Measurements from ENCODE around the gene TFCP2L1. TPM values are rescaled to one million over a fixed set of nuclear protein-coding genes. Genes with fewer than 3 reads are reported as not detected.

Gene TFCP2L1
- total and polyA plus RNA-seq, 2 experiments from 2014 or later, result 0.94 to 6.4 TPM

- Mint-ChIP-seq H3K4me1 (peaks cover 2% of the 10 kb centered on the region; the same call in 1 of the 3 replicates), H3K4me3 (no peak overlapping the region), H3K27me3 (ENCODE audit: insufficient read depth, low read depth, poor library complexity) (no peaks in the 10 kb centered on the region), H3K36me3 (ENCODE audit: low read depth) (no peaks in the 10 kb centered on the region), H3K9me3 (no peaks in the 10 kb centered on the region), H3K27ac (no peak overlapping the region)
- Histone ChIP-seq H2AFZ (no peak overlapping the region), H3K27me3 (ENCODE audit: insufficient read depth) (no peaks in the 10 kb centered on the region), H3K36me3 (ENCODE audit: insufficient read depth) (no peaks in the 10 kb centered on the region), H3K27ac (ENCODE audit: low read depth) (no peak overlapping the region), H3K4me1 (ENCODE audit: insufficient read depth) (no peaks in the 10 kb centered on the region), H3K9me2 (ENCODE audit: insufficient read depth) (no peaks in the 10 kb centered on the region), H3K4me3 (no peak overlapping the region), H4K20me1 (replicated peaks; ENCODE audit: insufficient read depth) (peaks cover 4% of the 10 kb centered on the region; the same call in 1 of the 2 replicates), H3F3A (replicated peaks; ENCODE audit: low read depth) (no peaks in the 10 kb centered on the region), H3K79me2 (replicated peaks; ENCODE audit: insufficient read depth) (no peaks in the 10 kb centered on the region), H3K4me2 (no peak overlapping the region)
- ATAC-seq, result no peak
- TF ChIP-seq ZNF331 (CRISPR knock-in tag; IDR thresholded peaks at IDR 0.05; ENCODE audit: low read depth) (no peak), ZNF114 (CRISPR knock-in tag; IDR thresholded peaks at IDR 0.05) (no peak), ZNF462 (CRISPR knock-in tag; IDR thresholded peaks at IDR 0.05) (no peak), CREB1 (CRISPR knock-in tag; IDR thresholded peaks at IDR 0.05; ENCODE audit: low read depth) (no peak), CTCF (conservative IDR thresholded peaks at IDR 0.05; ENCODE audit: low read depth in 2 of 2) (no peak)
- no peak for DNase-seq (ENCODE audit: low spot score)
Observed at GRCh38 chr2:121273116-121273515, 11.9 kb downstream of the TFCP2L1 start.

Data from GM23338 (cell line).